GM20000 (cell line): ENCODE data around the gene CFAP65.
A peak's percentile ranks its signal among the peaks of the same experiment; 100 is the strongest.

Source experiments
- DNase-seq: peaks from one replicate; pipeline ENCODE4 v3.0.0; 2012; ENCODE audit warnings: low spot score
- CTCF ChIP-seq: IDR thresholded peaks from 2 replicates; pipeline ENCODE4 v1.5.1; 2012; ENCODE audit warnings: mild to moderate bottlenecking, control low read depth; ENCODE audit errors: extremely low read depth, missing control alignments

Gene CFAP65

GRCh38 chr2:219018286-219018685 lies 23.0 kb downstream of the CFAP65 start:
- no peak for TF ChIP-seq CTCF

GRCh38 chr2:219017201-219017931 lies 23.9 kb downstream of the CFAP65 start:
- TF ChIP-seq CTCF: no peak
- DNase-seq: no peak

More at GRCh38 chr2:219018286-219018685, 23.0 kb downstream of the CFAP65 start:
- DNase-seq: no peak

- TF ChIP-seq CTCF: no peak
- no peak for DNase-seq
Observed at GRCh38 chr2:219016721-219017120, 24.6 kb downstream of the CFAP65 start.

GRCh38 chr2:219010873-219011272 lies 30.4 kb downstream of the CFAP65 start:
- TF ChIP-seq CTCF: no peak
- DNase-seq: no peak

GRCh38 chr2:219010162-219010756 lies 31.1 kb downstream of the CFAP65 start:
- peak; percentile 69 for DNase-seq
- peak; percentile 60 for TF ChIP-seq CTCF

- no peak for TF ChIP-seq CTCF
- DNase-seq: no peak
Observed at GRCh38 chr2:219009294-219009693, 32.0 kb downstream of the CFAP65 start.

GRCh38 chr2:219003979-219004378 lies 37.3 kb downstream of the CFAP65 start:
- no peak for DNase-seq
- TF ChIP-seq CTCF: no peak
